H4 (cell line): ENCODE results near the gene LRP6. TPM values are rescaled to one million over a fixed set of nuclear protein-coding genes. Genes with fewer than 3 reads are reported as not detected.
"Not testable (repeated sequence)": the region's sequence is repeated elsewhere in the genome, so short reads cannot be mapped to it uniquely, and the experiment has no call there.

Experiments used
- DNase-seq: peaks from one replicate; pipeline ENCODE4 v3.0.0-alpha.2; 2015; ENCODE audit warnings: low spot score
- total RNA-seq: library from RNA; depleted of rRNA; stranded (reverse); fragments of >200 nt; shearing (Covaris generic); gene quantifications from 2 replicates; pipeline ENCODE4 v1.2.3, GENCODE V29; 2014

The LRP6 gene
- total RNA-seq, 1 experiment from 2014 or later, result 19.0 TPM

GRCh38 chr12:12121061-12121460 is 145.8 kb downstream of the LRP6 start:
- DNase-seq, result no peak

GRCh38 chr12:12116677-12117076 is 150.2 kb downstream of the LRP6 start:
- no peak for DNase-seq

GRCh38 chr12:12115514-12115913 is 151.3 kb downstream of the LRP6 start:
- DNase-seq, result no peak

- DNase-seq, result not testable (repeated sequence)
Measured at GRCh38 chr12:12110923-12111555, 155.8 kb downstream of the LRP6 start.

- DNase-seq, result no peak
Measured at GRCh38 chr12:12108441-12109058, 158.3 kb downstream of the LRP6 start.

- DNase-seq, result no peak
Measured at GRCh38 chr12:12107678-12108077, 159.2 kb downstream of the LRP6 start.

GRCh38 chr12:12099102-12099501 is 167.7 kb downstream of the LRP6 start:
- no peak for DNase-seq

GRCh38 chr12:12098691-12099015 is 168.2 kb downstream of the LRP6 start:
- no peak for DNase-seq

- no peak for DNase-seq
Measured at GRCh38 chr12:12097891-12098690, 168.8 kb downstream of the LRP6 start.

GRCh38 chr12:12095021-12095420 is 171.8 kb downstream of the LRP6 start:
- no peak for DNase-seq

GRCh38 chr12:12094481-12094880 is 172.4 kb downstream of the LRP6 start:
- DNase-seq, result no peak

- no peak for DNase-seq
Measured at GRCh38 chr12:12091977-12092663, 174.7 kb downstream of the LRP6 start.

GRCh38 chr12:12091071-12091470 is 175.8 kb downstream of the LRP6 start:
- no peak for DNase-seq

GRCh38 chr12:12088761-12089160 is 178.1 kb downstream of the LRP6 start:
- no peak for DNase-seq

- DNase-seq, result no peak
Measured at GRCh38 chr12:12088147-12088546, 178.7 kb downstream of the LRP6 start.

- DNase-seq, result no peak
Measured at GRCh38 chr12:12087693-12088034, 179.2 kb downstream of the LRP6 start.

- DNase-seq, result no peak
Measured at GRCh38 chr12:12086973-12087692, 179.7 kb downstream of the LRP6 start.

- no peak for DNase-seq
Measured at GRCh38 chr12:12086362-12086761, 180.5 kb downstream of the LRP6 start.

- no peak for DNase-seq
Measured at GRCh38 chr12:12083688-12084087, 183.2 kb downstream of the LRP6 start.

- peak; percentile 17 for DNase-seq
Measured at GRCh38 chr12:12081836-12082497, 184.9 kb downstream of the LRP6 start.

- no peak for DNase-seq
Measured at GRCh38 chr12:12079291-12079690, 187.6 kb downstream of the LRP6 start.
